ENCODE data around the gene IL17RB.

DNA sequence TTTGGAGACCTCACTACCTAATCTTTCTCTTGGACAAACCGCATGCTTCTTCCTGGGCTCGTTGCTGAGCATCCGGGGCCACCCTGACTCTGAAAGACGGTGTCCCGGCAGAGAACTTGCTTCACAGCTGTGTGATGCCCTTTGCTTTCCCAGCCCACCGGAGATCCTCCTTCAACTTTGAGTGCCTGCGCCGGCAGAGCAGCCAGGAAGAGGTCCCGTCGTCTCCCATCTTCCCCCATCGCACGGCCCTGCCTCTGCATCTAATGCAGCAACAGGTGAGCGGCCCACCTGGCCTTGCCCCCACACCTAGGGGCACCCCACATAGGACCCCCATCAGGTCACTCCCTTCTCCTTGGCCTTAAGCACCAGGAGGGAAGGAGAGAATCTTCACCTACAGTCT, 37.9 kb upstream of the IL17RB start:
- TF ChIP-seq, protein P1, sequence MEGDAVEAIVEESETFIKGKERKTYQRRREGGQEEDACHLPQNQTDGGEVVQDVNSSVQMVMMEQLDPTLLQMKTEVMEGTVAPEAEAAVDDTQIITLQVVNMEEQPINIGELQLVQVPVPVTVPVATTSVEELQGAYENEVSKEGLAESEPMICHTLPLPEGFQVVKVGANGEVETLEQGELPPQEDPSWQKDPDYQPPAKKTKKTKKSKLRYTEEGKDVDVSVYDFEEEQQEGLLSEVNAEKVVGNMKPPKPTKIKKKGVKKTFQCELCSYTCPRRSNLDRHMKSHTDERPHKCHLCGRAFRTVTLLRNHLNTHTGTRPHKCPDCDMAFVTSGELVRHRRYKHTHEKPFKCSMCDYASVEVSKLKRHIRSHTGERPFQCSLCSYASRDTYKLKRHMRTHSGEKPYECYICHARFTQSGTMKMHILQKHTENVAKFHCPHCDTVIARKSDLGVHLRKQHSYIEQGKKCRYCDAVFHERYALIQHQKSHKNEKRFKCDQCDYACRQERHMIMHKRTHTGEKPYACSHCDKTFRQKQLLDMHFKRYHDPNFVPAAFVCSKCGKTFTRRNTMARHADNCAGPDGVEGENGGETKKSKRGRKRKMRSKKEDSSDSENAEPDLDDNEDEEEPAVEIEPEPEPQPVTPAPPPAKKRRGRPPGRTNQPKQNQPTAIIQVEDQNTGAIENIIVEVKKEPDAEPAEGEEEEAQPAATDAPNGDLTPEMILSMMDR (IDR thresholded peaks at IDR 0.05): no peak
- TF ChIP-seq EZH2 (IDR thresholded peaks at IDR 0.05; ENCODE audit: borderline replicate concordance, insufficient read depth, low read depth, low read length, poor library complexity, severe bottlenecking): no peak

All from B cell (primary cell).